ACHN (cell line): ENCODE data around the gene DYNLRB1.
"Not testable (repeated sequence)": the region's sequence is repeated elsewhere in the genome, so short reads cannot be mapped to it uniquely, and the experiment has no call there.

Source experiments
- DNase-seq: peaks from one replicate; pipeline ENCODE4 v3.0.0-alpha.2; 2015
- in situ Hi-C: cut with HindIII; loops from 2 replicates; pipeline ENCODE4 v1.10.0; 2017; ENCODE audit warnings: low sequenced_read_pairs, low pct_ligation_motif_present, low pct_unique_long_range_greater_than_20kb

Gene DYNLRB1

GRCh38 chr20:34507702-34508413 lies 8.4 kb upstream of the DYNLRB1 start:
- in situ Hi-C loops = no loop called here
- DNase-seq = no peak

- DNase-seq = no peak
- in situ Hi-C loops = no loop called here
Measured at GRCh38 chr20:34510575-34510974, 5.6 kb upstream of the DYNLRB1 start.

- peak; percentile 66 for DNase-seq
- in situ Hi-C loops = no loop called here
Measured at GRCh38 chr20:34511891-34512265, 4.3 kb upstream of the DYNLRB1 start.

- in situ Hi-C loops = no loop called here
Measured at GRCh38 chr20:34512266-34512954, 3.8 kb upstream of the DYNLRB1 start.

GRCh38 chr20:34512955-34513419 lies 3.2 kb upstream of the DYNLRB1 start:
- in situ Hi-C loops = no loop called here
- DNase-seq = no peak

More at GRCh38 chr20:34512266-34512954, 3.8 kb upstream of the DYNLRB1 start:
- DNase-seq = peak; percentile 67

GRCh38 chr20:34514034-34514433 lies 2.2 kb upstream of the DYNLRB1 start:
- in situ Hi-C loops, DNase-seq: not testable (repeated sequence)

- no peak for DNase-seq
- in situ Hi-C loops = no loop called here
Measured at GRCh38 chr20:34514897-34515483, 1.2 kb upstream of the DYNLRB1 start.

GRCh38 chr20:34515484-34516246 lies 557 bp upstream of the DYNLRB1 start:
- in situ Hi-C loops = no loop called here
- DNase-seq = peak; percentile 54

- no peak for DNase-seq
- in situ Hi-C loops = no loop called here
Measured at GRCh38 chr20:34517114-34517505, 888 bp downstream of the DYNLRB1 start.

- DNase-seq, in situ Hi-C loops: not testable (repeated sequence)
Measured at GRCh38 chr20:34518863-34519262, 2.6 kb downstream of the DYNLRB1 start.

GRCh38 chr20:34519841-34520240 lies 3.6 kb downstream of the DYNLRB1 start:
- in situ Hi-C loops, DNase-seq: not testable (repeated sequence)

GRCh38 chr20:34522969-34523871 lies 7.0 kb downstream of the DYNLRB1 start:
- DNase-seq = peak; percentile 57
- in situ Hi-C loops = no loop called here

GRCh38 chr20:34524426-34524825 lies 8.2 kb downstream of the DYNLRB1 start:
- no peak for DNase-seq
- in situ Hi-C loops = no loop called here

GRCh38 chr20:34525342-34525708 lies 9.1 kb downstream of the DYNLRB1 start:
- in situ Hi-C loops = no loop called here
- no peak for DNase-seq

GRCh38 chr20:34525709-34526416 lies 9.6 kb downstream of the DYNLRB1 start:
- in situ Hi-C loops = no loop called here
- peak; percentile 93 for DNase-seq

- in situ Hi-C loops = no loop called here
Measured at GRCh38 chr20:34526466-34526865, 10.2 kb downstream of the DYNLRB1 start.

GRCh38 chr20:34527016-34527415 lies 10.8 kb downstream of the DYNLRB1 start:
- DNase-seq = no peak
- in situ Hi-C loops = no loop called here

More at GRCh38 chr20:34526466-34526865, 10.2 kb downstream of the DYNLRB1 start:
- DNase-seq = no peak
